Calu3 (cell line): Measurements from ENCODE around the gene MRLN. TPM values are rescaled to one million over a fixed set of nuclear protein-coding genes. Genes with fewer than 3 reads are reported as not detected.

Source experiments
- BruUV-seq: library from RNA; stranded (reverse); fragments of 400-500 nt; replicated peaks from 2 replicates; lab custom pipeline; 2021; lab: Mats Ljungman, UMichigan
- CTCF ChIA-PET: fragments of 300-600 bp; sonication (Branson Sonifier 250); formaldehyde crosslinking; loops from one replicate; lab custom pipeline; 2022; ENCODE audit warnings: antibody characterized with exemption; lab: Charles Lee
- DNase-seq: peaks from one replicate; pipeline ENCODE4 v3.0.0; 2022
- H3K27ac Mint-ChIP-seq: one replicate; pipeline ENCODE4 v1.8.0; 2022; ENCODE audit warnings: mixed read lengths; ENCODE audit not compliant: unreplicated experiment
- H3K27me3 Mint-ChIP-seq: one replicate; pipeline ENCODE4 v1.8.0; 2022; ENCODE audit warnings: mixed read lengths; ENCODE audit not compliant: unreplicated experiment
- H3K36me3 Mint-ChIP-seq: one replicate; pipeline ENCODE4 v1.8.0; 2022; ENCODE audit warnings: mild to moderate bottlenecking, moderate library complexity, mixed read lengths; ENCODE audit not compliant: insufficient read depth, unreplicated experiment
- H3K4me1 Mint-ChIP-seq: one replicate; pipeline ENCODE4 v1.8.0; 2022; ENCODE audit warnings: mild to moderate bottlenecking, low read depth, mixed read lengths; ENCODE audit not compliant: unreplicated experiment
- H3K4me3 Mint-ChIP-seq: one replicate; pipeline ENCODE4 v1.8.0; 2022; ENCODE audit warnings: mild to moderate bottlenecking, low read depth, moderate library complexity, mixed read lengths; ENCODE audit not compliant: unreplicated experiment
- H3K9me3 Mint-ChIP-seq: one replicate; pipeline ENCODE4 v1.8.0; 2022; ENCODE audit warnings: low read depth, mixed read lengths; ENCODE audit not compliant: unreplicated experiment
- intact Hi-C: fragments of 100-400 bp; cut with micrococcal nuclease; formaldehyde crosslinking; loops from one replicate; pipeline ENCODE4 v1.10.0; 2022; ENCODE audit not compliant: unreplicated experiment
- total RNA-seq: library from RNA; stranded (reverse); gene quantifications from 2 replicates; pipeline ENCODE4 v1.2.3, GENCODE V29; 2022
- TF ChIP-seq, protein P1 (sequence below): fragments of 200-600 bp; IDR thresholded peaks from one replicate; pipeline ENCODE4 v1.8.0; 2022; ENCODE audit warnings: antibody characterized with exemption; ENCODE audit not compliant: unreplicated experiment

MRLN gene
- total RNA-seq, 1 experiment from 2014 or later = not detected

GRCh38 chr10:59692113-59692512, 61.1 kb downstream of the MRLN start:
- Mint-ChIP-seq H3K36me3 (no peaks in the 10 kb centered on the region), H3K27ac (no peak overlapping the region)
- CTCF ChIA-PET = no interaction called here

DNA sequence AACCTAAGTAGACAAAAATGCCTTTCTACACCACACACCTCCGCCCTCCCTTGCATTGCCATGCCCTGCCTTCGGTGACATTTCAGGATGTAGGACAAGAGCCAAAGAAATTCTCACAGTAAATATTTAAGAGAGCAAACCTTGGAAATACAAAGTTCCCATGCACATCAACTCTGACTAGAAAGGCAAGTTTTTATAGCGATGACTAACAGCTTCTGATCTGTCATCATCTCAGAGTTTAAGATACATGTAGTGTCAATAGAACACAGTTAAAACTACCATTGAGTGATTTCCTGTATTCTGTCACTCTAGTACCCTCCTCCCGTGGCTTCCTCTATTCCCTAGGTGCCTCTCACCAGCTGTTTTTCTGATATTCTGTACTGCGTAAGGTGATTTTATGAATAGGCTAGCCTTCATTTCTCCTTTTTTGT, 64.3 kb downstream of the MRLN start:
- intact Hi-C loops = no loop called here
- BruUV-seq = no TSS peak
- TF ChIP-seq, protein P1, sequence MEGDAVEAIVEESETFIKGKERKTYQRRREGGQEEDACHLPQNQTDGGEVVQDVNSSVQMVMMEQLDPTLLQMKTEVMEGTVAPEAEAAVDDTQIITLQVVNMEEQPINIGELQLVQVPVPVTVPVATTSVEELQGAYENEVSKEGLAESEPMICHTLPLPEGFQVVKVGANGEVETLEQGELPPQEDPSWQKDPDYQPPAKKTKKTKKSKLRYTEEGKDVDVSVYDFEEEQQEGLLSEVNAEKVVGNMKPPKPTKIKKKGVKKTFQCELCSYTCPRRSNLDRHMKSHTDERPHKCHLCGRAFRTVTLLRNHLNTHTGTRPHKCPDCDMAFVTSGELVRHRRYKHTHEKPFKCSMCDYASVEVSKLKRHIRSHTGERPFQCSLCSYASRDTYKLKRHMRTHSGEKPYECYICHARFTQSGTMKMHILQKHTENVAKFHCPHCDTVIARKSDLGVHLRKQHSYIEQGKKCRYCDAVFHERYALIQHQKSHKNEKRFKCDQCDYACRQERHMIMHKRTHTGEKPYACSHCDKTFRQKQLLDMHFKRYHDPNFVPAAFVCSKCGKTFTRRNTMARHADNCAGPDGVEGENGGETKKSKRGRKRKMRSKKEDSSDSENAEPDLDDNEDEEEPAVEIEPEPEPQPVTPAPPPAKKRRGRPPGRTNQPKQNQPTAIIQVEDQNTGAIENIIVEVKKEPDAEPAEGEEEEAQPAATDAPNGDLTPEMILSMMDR = no peak
- DNase-seq = no peak
- CTCF ChIA-PET = no interaction called here
- no peaks in the 10 kb centered on the region for H3K4me1 Mint-ChIP-seq
- H3K9me3 Mint-ChIP-seq = no peaks in the 10 kb centered on the region
- no peak overlapping the region for H3K27ac Mint-ChIP-seq
- peaks cover 25% of the 10 kb centered on the region for H3K27me3 Mint-ChIP-seq
- H3K4me3 Mint-ChIP-seq = no peak overlapping the region
- no peaks in the 10 kb centered on the region for H3K36me3 Mint-ChIP-seq

More at GRCh38 chr10:59692113-59692512, 61.1 kb downstream of the MRLN start:
- Mint-ChIP-seq H3K4me1 (no peaks in the 10 kb centered on the region), H3K27me3 (peaks cover 25% of the 10 kb centered on the region), H3K4me3 (no peak overlapping the region), H3K9me3 (no peaks in the 10 kb centered on the region)
- intact Hi-C loops = no loop called here
- DNase-seq = no peak
- TF ChIP-seq, protein P1 = no peak
- no TSS peak for BruUV-seq

DNA sequence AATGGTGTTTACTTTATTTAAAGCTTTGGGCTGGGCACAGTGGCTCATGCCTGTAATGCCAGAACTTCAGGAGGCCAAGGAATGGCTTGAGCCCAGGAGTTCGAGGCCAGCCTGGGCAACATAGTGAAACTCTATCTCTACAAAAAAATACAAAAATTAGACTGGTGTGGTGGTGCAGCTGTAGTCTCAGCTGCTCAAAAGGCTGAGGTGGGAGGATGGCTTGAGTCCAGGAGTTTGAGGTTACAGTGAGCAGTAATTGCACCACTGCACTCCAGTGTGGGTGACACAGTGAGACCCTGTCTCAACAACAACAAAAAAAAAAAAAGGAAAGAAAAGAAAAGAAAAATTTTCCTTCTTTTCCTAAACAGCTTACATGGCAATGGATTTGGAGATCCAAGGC, 65.6 kb downstream of the MRLN start:
- Mint-ChIP-seq H3K27me3 (peaks cover 25% of the 10 kb centered on the region), H3K4me3 (no peak overlapping the region), H3K9me3 (no peaks in the 10 kb centered on the region), H3K27ac (no peak overlapping the region), H3K36me3 (no peaks in the 10 kb centered on the region), H3K4me1 (no peaks in the 10 kb centered on the region)
- no peak for DNase-seq
- BruUV-seq = no TSS peak
- intact Hi-C loops = no loop called here
- TF ChIP-seq, protein P1 = no peak
- CTCF ChIA-PET = no interaction called here

Other genes with a start within 250 kb of the MRLN start
- 2.2 and 2.4 TPM in 2 replicates for gene SLC16A9, start 43.6 kb downstream of the MRLN start, total RNA-seq
- gene CCDC6, start 153.1 kb upstream of the MRLN start, total RNA-seq = 111 and 115 TPM in 2 replicates